ENCODE results near the gene POLD1.

The POLD1 gene

DNA sequence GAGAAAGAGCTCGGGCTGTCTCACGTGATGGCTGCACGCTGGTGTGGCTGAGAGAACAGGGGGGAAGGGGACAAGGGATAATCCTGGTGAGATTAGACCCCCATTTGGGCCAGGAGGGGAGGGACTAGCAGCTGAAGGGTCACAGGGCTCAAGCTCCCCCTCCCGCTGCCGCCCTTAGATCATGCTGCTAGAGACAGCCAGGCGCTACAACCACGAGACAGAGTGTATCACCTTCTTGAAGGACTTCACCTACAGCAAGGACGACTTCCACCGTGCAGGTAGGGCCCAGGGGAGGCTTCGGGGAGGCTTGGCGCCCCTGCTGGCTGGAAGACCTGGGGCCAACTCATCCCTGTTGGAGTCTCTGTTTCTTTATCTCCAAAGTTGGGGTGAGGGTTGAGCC, 4.5 kb upstream of the POLD1 start:
- no peak for DNase-seq (ENCODE audit: low spot score)
- Histone ChIP-seq H3K4me3 (no peak overlapping the region), H3K27ac (no peak overlapping the region)
- TF ChIP-seq, protein P1, sequence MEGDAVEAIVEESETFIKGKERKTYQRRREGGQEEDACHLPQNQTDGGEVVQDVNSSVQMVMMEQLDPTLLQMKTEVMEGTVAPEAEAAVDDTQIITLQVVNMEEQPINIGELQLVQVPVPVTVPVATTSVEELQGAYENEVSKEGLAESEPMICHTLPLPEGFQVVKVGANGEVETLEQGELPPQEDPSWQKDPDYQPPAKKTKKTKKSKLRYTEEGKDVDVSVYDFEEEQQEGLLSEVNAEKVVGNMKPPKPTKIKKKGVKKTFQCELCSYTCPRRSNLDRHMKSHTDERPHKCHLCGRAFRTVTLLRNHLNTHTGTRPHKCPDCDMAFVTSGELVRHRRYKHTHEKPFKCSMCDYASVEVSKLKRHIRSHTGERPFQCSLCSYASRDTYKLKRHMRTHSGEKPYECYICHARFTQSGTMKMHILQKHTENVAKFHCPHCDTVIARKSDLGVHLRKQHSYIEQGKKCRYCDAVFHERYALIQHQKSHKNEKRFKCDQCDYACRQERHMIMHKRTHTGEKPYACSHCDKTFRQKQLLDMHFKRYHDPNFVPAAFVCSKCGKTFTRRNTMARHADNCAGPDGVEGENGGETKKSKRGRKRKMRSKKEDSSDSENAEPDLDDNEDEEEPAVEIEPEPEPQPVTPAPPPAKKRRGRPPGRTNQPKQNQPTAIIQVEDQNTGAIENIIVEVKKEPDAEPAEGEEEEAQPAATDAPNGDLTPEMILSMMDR (IDR thresholded peaks at IDR 0.05), result no peak

DNA sequence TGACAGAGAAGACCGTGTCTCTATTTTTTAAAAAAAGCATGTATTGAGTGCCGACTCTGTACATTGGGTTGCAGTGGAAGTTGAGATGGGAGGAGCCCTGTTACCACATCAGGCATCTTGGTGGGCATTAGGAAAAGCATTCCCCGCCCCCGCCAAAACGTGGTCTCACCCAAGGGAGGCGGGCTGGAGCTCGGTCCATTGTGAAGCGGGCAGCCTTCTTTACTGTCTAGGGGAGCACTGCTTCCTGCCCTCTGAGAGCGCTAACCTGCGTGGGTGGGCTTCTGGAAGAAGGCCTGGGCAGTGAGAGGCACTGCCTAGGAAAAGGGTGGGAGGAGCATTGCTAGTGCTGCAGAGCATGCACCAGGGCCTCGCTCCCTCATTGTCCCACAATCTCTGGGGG, 4.0 kb upstream of the POLD1 start:
- TF ChIP-seq, protein P1 (IDR thresholded peaks at IDR 0.05), result no peak
- H3K27ac ChIP-seq, result no peak overlapping the region
- no peak overlapping the region for H3K4me3 ChIP-seq
- no peak for DNase-seq (ENCODE audit: low spot score)

GRCh38 chr19:50380751-50381151, 3.4 kb upstream of the POLD1 start:
- DNase-seq (ENCODE audit: low spot score), result no peak
- TF ChIP-seq, protein P1 (IDR thresholded peaks at IDR 0.05), result no peak
- Histone ChIP-seq H3K27ac (no peak overlapping the region), H3K4me3 (no peak overlapping the region)

GRCh38 chr19:50381881-50382729, 2.0 kb upstream of the POLD1 start:
- no peak for DNase-seq (ENCODE audit: low spot score)
- H3K27ac ChIP-seq, result no peak overlapping the region
- TF ChIP-seq, protein P1 (IDR thresholded peaks at IDR 0.05), result no peak
- no peak overlapping the region for H3K4me3 ChIP-seq

GRCh38 chr19:50383001-50383851, 921 bp upstream of the POLD1 start:
- Histone ChIP-seq H3K4me3 (peak overlapping the region; percentile 79), H3K27ac (peak overlapping the region; percentile 81 to 96)
- DNase-seq (ENCODE audit: low spot score), result no peak
- TF ChIP-seq, protein P1 (IDR thresholded peaks at IDR 0.05), result no peak

DNA sequence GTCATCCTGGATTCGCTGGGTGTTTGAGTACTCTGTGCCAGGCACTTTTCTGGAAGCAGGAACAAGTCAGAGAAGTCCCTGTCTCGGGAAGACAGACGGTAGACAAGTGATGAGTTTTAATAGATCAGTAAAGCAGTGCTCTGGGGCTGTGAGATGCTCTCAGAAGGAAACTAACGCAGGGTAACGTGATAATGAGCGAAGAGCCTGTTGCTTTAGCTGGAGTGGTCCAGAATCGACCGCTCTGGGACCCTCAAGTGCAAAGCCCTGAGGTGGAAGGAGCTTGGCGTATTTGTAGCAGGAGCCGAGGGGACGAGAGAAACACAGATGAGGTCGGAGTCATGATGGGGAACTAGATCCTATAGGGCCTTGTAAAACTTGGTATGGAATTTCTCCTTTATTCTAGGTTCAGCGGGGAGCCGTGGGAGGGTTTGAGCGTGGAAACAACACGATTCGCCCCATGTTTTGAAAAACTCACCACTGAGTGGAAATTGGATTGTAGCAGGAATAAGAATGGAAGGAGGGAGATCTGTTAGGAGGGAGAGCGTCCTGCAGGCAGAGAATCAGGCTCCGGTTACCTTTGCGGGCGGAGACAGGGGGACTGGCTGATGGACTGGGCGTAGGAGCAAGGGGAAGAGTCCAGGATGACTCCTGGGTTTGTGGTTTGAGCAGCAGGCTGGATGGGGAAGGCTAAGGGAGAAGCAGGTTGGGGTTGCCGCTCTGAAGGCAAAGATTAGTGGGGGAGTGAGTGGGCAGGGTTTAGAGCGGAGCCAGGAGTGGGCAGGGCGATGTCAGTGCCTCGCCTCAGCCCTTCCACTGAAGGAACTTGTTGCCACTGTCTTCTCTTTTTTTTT, 763 bp downstream of the POLD1 start:
- Histone ChIP-seq H3K27ac (peak overlapping the region; percentile 81 to 96), H3K4me3 (peak overlapping the region; percentile 79)
- TF ChIP-seq, protein P1 (IDR thresholded peaks at IDR 0.05), result no peak
- no peak for DNase-seq (ENCODE audit: low spot score)

Measured in coronary artery (tissue), 2 donors.